CD4-positive, alpha-beta T cell treated with Interleukin-15 for 4 hours (primary cell): ENCODE measurements around the gene SNRPD1.
"Not testable (repeated sequence)": the region's sequence is repeated elsewhere in the genome, so short reads cannot be mapped to it uniquely, and the experiment has no call there.

Experiments
- DNase-seq: peaks from one replicate; pipeline ENCODE4 v3.0.0-alpha.2; 2020; ENCODE audit warnings: low spot score

The SNRPD1 gene

DNA sequence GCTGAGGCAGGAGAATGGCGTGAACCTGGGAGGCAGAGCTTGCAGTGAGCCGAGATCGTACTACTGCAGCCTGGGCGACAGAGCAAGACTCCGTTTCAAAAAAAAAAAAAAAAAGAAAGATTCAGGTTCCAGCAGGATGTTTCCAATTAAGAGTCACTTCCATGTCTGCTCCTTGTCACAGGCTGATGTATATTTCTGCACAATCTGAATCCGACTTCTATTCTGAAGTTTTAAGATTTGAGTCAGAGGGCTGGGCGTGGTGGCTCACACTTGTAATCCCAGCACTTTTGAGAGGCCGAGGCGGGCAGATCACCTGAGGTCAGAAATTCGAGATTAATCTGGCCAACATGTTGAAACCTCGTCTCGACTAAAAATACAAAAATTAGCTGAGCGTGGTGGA lies 24.7 kb downstream of the SNRPD1 start:
- no peak for DNase-seq

DNA sequence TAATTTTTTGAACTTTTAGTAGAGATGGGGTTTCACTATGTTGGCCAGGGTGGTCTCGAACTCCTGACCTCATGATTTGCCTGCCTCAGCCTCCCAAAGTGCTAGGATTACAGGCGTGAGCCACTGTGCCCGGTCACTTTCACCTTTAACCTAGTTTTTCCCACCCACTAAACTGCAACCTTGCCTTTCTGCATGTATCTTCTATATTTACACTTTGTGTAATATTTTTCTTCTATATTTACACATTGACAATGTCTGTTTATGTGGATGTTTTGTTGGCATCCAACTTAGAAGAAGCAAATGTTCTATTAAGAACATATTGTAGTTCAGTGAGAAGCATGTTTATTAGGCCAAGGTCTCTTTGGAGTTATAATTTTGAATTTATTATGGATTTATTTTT lies 26.7 kb downstream of the SNRPD1 start:
- DNase-seq = no peak

DNA sequence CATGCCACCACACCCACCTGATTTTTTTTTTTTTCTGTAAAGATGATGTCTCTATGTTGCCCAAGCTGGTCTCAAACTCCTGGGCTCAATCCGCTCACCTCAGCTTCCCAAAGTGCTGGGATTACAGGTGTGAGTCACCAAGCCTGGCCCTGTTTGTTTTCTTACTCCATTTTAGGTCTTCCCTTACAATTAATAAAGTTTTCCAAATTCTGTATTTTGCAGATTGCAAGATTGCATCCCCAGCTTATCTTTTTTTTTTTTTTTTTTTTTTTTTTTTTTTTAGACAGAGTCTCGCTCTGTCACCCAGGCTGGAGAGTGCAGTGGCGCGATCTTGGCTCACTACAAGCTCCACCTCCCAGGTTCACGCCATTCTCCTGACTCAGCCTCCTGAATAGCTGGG lies 28.3 kb downstream of the SNRPD1 start:
- not testable (repeated sequence) for DNase-seq

DNA sequence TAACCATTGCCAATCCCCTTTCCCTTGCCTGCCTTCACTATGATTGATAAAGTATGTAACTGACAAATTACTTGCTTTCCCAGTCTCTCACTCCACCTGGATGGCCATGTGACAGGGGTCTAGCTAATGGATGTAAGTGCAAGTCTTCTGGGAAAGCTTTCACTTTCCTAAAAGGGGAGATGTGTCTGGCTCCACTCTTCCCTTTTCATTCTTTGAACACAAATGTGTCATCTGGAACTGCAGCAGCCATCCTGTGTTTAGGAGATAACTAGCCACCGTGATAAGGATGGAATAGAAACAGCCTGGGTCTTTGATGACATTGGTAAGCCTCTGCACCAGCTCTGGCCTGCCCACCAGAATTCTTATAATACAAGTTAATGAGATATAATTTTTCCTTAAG lies 38.2 kb downstream of the SNRPD1 start:
- no peak for DNase-seq

DNA sequence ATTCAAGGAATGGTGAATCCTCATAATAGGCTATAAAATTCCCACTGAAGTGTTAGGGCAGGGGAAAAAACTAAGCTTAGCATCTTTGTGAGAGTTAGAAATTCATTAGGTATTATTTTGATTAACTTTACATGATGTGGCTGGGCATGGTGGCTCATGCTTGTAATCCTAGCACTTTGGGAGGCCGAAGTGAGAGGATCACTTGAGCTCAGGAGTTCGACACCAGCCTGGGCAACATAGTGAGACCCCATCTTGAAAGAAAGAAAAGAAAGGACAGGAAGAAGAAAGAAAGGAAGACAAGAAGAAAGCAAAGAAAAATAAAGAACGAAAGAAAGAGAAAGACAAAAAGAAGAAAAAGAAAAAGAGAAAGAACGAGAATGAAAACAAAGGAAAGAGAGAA lies 40.0 kb downstream of the SNRPD1 start:
- no peak for DNase-seq

DNA sequence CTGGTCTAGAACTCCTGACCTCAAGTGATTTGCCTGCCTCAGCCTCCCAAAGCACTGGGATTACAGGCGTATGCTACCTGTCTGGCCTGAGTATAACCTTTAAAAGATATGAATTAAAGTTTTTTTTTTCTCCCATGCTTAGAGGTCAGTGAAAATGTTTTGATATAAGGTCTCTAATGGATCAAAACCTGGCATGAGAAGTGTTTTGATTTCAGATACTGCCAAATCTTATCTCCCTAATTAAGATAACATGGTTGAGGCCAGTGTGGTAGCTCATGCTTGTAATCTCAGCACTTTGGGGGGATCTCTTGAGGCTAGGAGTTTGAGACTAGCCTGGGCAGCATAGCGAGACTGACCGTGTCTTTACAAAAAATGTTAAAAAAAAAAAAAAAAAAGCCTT lies 41.2 kb downstream of the SNRPD1 start:
- no peak for DNase-seq

DNA sequence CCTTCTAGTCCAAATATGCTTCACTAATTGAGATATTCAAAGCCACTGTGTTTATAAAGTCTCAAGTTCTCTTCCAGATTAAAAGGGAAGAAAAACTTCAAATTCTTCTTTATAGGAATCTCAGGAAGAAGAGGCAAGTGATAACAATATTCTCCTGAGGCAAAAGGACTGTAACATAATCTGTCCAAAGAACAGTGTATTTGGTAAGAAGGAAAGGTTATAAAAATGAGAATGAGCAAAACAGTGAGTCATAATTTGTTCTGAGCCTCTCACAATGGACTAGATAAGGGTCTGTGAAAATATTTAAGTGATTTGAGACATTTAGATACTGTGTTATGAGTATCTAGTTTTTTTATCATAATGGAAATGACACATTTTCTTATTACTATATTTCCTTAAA lies 44.3 kb downstream of the SNRPD1 start:
- DNase-seq = no peak

DNA sequence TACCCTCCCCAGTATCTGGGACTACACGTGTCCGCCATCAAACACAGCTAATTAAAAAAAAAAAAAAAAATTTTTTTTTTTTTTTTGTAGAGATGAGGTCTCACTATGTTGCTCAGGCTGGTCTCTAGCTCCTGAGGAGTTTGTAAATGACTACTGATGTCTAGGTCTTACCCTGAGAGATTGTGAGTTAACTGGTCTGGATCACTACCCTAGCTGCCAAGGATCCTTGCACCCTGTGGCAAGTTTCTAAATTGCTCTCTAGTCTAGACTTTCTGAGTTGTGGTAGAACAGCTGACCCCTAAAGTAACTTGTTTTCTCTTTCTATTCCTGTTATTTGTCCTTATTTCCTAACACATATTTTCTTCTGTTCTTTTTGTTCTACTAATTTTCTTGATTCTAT lies 48.0 kb downstream of the SNRPD1 start:
- DNase-seq = no peak

DNA sequence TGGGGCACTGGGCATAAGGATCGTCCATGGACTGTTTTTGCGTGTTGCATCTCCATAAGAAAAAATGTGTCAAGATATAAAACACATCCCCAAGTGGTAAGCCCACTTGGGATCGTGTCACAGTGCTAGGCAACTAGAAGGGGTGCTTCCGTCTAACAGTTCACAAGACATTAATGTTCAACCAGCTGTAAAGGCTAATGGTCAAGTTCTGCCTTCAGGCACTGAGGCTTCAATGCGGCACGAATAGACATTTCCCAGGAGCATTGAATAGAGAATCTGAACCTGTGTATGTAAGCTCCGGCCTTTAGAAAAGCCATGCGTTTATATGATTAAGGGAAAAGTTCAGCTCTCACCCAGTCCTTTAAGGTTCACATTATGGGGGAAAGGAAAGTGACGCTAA lies 50.5 kb downstream of the SNRPD1 start:
- DNase-seq = no peak

DNA sequence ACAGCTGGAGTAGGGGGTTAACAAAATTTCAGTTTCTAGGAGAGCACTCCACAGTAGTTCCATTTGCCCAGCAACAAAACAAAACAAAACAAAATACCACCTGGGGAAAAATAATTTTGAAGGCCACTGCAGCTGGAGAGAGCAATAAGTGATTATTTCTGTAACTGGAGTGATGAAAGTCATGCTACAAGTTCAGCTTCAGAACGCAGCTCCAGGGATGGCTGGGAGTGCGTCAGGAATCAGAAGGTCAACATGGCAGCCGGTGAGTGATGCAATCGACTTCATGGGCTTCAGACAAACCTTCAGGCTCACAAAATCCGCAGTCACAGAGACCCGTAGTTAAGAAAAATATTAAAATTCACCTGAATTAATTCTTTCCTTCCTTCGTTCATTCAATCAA lies 51.5 kb downstream of the SNRPD1 start:
- DNase-seq = no peak

DNA sequence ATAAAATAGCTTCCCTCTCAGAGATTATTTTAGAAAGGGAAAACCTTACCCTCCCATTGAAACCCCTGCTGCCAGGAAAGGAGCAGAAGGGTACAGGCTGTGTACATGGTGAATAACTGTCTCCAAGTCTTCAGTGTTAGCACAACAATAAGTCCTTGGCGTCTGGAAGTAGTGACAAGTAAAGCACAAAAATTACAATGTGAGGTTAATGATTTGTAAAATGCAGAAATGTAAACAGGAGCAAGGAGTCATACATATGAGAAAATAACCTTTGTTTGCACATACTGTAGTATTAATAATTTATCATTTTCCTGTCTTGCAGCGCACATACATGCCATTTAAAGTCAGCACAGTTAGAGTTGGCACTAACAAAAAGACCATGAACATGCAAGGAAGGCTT lies 52.0 kb downstream of the SNRPD1 start:
- DNase-seq = no peak

DNA sequence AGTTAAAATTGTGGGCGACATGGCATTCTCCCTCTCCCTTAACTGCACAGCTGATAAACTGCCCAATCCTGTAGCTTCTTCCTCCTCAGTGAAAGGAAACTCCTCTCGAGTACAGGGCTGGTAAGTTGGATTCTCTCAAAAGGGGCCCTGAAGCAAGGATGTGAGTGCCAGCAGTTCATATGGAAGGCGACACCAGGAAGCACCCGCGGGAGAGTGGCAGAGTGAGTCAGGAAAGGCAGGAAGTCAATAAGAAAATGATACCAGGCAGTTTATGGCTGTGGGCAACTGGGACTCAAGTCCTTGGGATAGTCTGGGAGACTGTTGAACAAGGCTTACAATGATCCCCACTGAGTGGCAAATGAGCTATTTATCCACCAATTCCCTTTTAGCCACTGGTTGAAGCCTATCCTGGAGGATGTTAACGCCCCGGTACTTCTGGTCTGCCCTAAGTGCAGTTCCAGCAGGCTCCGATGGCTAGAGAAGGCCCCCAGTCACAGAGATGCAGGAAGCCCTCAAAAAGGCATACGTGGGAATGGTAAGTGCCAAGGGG lies 57.7 kb downstream of the SNRPD1 start:
- DNase-seq = no peak

DNA sequence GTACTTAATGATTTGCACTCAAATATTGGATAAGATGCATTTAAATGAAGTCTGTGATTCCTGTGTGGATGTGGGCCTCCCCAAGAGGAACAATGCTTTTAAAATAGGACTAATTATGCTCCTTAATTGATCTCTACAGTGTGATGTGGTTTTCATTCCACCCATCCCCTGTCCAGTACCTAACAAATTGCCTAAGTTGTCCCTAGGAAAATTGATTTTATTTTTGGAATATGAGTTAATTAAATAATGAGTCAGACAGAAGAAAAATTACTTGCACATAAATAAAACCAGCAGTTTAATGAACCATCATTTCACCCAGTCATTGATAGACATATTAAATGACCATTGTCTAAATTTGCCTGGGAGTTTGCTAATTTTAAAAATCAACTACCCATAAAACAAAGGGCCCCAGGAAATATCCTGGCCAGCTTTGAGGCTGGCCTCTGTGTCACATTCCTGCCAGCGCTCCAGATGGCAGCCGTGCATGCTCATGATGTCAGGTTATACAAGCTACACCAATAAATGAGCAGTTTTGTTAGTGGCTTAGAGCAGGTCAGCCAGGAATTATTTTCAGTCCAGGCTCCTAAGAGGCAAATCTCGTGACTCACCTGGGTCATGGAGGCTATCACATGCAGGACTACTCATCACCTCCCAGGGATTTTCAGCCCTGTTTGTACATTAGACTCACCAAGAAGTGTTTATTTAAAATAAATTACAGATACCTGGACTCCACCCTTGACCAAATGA lies 60.6 kb downstream of the SNRPD1 start:
- no peak for DNase-seq

DNA sequence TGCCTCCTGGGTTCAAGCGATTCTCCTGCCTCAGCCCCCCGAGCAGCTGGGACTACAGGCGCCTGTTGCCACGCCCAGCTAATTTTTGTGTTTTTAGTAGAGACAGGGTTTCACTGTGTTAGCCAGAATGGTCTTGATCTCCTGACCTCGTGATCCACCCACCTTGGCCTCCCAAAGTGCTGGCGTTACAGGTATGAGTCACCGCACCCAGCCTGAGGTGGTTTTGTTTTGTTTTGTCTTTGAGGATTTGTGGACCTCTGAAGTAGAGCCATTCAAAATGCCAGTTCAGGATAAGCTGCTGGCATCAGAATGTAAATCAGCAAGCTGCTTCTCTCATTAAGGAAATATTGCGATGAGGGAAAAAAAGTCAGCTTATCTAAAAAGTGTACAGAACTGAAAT lies 63.2 kb downstream of the SNRPD1 start:
- DNase-seq = not testable (repeated sequence)

DNA sequence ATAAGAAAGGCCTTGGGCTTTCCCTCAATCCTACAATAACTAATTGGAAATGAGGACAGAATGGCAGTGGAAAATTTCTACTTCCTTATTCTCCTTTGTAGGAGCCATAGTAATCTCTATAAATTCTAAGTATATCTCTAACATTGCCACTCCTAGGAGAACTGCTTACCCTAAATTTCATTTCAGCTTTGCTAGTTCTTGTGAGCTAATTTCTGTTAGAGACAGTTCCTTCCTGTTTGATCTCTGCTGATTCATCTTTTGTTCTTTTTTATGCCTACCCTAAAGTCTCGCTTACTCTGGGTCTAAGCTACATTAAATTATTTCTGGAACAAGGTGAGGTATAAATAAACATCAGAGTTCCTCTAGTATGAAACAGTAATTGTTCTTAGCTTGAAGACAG lies 66.7 kb downstream of the SNRPD1 start:
- DNase-seq = no peak

DNA sequence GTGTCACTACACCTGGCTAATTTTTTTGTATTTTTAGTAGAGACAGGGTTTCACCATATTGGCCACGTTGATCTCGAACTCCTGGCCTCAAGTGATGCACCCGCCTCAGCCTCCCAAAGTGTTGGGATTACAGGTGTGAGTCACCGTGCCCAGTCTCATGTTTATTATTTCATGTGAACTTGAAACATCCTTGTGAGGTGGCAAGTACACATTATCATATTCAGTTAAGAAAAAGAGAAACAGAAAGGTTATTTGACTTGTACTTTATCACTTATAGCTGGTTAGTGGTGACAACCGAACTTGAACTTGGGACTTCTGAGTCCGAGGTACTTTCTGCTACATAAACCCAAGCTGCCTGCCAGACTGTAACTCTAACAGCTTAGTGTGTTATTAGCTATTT lies 68.0 kb downstream of the SNRPD1 start:
- no peak for DNase-seq

DNA sequence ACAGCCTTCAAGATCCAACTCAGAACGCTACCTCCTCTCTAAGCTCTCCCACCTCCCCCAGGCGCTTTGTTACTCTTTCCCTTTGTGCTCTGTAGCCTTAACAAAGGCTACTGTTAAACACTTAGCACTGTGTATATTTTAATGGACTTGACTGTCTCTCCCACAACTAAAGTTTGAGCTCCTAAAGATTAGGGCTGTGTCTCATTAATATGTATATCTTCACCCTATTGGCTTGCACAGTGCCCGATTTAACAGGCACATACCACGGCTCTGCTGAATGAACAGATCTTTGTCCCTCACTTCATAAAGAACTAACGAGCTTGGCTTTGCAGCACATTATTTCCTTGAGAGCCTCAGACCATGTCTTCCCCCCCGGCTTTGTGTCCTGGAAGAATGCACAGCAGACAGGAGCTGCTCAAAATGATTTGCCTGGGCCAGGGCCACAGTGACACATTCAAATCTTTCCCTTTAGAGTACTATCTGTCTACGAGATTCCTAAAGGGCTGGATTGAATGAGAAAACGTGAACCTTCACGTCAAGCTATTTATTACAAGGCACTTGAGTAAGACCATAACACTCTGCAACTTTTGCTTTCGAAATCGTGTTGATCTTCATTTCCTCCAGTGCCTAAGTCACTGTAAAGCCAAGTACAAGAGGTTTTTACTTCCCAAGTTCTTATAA lies 70.4 kb downstream of the SNRPD1 start:
- DNase-seq = peak; percentile 37
